GM11168 (cell line): Measurements from ENCODE around the gene GPR158.
"Not testable (repeated sequence)": the region's sequence is repeated elsewhere in the genome, so short reads cannot be mapped to it uniquely, and the experiment has no call there.

Experiments
- in situ Hi-C: fragments of 300-500 bp; cut with MboI; formaldehyde crosslinking; loops from one replicate; pipeline ENCODE4 v1.12.0; 2022; ENCODE audit warnings: low sequenced_read_pairs; ENCODE audit not compliant: unreplicated experiment

The GPR158 gene

DNA sequence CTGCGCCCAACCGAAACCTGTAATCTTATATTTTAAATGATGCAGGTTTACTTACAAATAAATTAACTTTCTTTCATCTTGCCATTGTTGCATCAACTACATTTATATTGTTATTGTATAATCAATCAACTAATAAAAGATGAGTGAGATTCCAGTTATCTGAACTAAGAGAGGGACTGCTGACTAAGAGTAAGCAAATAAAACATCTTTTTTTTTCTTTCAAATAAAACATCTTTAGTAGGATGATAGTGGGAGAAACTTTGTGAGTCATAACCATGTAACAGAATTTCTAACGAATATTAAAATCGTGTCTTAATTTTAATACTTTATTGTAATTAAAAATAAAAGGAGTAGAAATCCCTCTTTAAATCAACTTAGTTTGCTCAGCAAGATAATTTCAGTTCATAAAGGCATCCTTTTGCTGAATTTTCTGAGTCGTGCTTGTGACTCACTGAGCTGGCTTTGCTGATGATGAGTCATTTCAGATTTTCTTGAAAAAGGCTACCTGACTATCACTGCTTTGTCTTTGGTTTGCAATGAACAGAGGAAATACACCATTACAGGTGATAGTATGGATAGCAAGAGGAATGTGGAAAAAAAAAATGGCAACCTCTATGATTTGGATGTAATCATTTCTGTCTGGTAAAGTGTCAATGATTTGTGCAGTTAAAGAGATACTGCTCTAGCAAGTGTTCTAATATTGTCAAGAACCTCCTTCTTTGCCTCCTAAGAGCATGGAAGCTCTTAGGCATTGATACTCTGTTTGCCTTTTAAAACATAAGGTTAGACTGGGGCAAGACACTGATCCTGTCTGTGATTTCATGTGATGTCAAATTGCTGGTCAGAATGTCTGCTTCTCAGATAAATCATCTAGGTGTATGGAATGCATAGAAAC, 119.5 kb downstream of the GPR158 start:
- in situ Hi-C loops, result no loop called here

DNA sequence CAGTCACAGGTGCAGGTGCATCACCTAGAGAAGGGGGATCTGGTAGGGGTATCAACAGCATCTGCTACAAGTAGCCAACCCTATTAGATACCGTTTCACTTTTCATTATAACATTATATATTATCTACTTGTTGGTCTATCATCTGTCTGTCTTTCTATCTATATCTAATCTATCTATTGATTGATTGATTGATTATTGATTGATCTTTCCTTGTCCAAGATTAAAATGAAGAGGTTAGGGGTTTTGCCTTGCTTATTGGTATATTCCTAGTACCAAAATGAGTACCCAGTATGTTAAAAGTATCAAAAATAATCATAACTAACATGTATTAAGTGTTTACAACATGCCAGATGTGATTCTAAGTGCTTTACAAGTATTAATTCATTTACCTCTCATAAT, 121.5 kb downstream of the GPR158 start:
- in situ Hi-C loops, result no loop called here

DNA sequence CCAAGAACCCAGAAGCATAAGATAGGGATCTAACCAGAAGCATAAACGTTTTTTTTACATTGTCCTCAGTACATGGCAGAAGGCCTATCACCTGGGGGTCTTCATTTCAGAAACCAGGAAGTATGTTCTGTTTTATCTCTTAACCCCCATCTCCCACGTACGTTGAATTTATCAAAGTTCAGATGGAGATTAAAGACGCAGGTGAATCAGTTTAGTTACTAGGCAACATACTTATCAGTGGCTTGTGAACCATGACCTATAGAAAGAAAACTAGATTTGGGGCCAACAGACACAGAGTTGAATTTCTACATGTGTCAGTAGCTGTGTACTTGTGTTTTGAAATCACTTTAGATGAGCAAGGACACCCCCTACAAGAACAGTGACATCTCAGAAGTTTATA, 122.7 kb downstream of the GPR158 start:
- in situ Hi-C loops, result no loop called here

DNA sequence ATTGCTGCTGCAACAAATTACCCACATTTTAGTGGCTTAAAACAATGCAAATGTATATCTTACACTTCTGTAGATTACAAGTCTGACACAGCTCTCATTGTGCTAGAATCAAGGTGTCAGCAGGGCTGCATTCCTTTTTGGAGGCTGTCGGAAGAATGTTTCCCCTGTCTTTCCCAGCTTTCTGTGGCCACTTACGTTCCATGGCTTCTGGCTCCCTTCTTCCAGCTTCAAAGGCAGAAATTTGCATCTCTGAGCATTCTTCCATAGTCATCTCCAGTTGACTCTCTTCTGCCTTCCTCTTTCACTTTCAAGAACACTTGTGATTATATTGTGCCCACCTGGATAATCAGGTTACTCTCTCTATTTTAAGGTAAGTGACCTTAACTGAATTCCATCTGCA, 125.3 kb downstream of the GPR158 start:
- in situ Hi-C loops, result no loop called here

DNA sequence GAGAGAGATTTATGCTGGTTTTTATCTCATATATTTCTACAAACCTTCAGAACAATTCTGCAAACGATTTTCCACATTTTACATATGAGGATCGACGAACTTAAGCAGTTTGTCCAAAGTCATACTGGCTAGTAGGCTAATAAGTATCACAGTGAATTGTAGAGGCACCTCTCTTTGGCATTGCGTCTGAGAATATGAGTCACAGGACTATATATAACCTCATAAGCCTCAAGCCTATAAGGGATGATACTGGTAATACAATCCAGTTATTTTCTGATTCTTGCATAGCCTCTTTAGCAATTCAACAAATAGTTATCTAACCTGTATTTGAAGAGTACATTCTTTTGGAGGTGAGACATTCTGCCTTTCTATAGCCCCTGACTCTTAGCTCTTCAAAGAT, 129.8 kb downstream of the GPR158 start:
- in situ Hi-C loops, result no loop called here

DNA sequence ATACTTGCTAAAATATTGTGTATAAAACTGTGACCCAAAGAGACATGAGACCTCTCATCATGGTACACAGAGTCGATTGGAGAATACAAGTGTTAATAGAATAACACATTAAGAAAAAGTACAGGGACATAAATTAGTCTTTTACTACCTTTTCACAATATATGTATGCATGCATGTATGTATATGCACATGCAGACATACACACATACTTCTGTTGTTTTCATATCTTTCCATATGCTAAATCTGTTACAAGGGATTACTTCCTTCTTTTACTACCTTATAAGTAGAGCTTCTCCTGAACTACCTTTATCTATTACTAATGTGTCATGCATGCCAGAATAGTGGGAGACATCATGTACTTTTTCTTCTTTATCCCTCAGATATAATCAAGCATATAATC, 131.6 kb downstream of the GPR158 start:
- in situ Hi-C loops, result no loop called here

DNA sequence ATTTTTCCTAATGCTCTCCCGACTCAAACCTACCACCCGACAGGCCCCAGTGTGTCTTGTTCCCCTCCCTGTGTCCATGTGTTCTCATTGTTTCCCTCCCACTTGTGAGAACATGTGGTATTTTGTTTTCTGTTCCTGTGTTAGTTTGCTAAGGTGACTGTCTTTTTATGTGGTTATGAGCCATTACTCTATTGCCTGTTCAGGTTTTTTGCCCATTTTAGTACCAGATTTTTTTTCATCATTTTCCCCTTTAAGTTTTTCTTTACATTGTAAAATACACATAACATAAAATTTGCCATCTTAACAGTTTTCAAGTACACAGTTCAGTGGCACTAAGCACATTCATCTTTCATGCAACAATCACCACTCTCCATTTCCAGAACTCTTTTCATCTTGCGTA, 133.5 kb downstream of the GPR158 start:
- in situ Hi-C loops, result no loop called here

DNA sequence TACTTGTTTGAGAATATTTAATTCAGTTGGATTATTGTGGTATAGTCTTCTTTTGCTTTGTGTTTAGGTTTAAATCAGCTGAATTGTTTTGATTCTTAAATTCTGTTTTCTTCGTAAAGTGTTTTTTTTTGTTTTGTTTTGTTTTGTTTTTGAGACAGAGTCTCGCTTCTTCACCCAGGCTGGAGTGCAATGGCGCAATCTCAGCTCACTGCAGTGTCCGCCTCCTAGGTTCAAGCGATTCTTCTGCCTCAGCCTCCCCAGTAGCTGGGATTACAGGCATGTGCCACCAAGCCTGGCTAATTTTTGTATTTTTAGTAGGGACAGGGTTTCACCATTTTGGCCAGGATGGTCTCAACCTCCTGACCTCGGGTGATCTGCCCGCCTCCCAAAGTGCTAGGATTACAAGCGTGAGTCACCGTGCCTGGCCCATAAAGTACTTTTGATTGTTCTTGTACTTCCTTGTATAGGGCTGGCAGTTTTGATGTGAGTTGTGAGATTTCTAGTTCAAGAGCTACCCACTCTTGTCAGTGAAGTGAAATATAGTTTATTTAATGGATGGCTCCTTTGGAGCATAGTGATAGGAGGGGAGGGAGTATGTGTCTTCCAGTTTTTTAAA, 142.9 kb downstream of the GPR158 start:
- in situ Hi-C loops, result not testable (repeated sequence)

DNA sequence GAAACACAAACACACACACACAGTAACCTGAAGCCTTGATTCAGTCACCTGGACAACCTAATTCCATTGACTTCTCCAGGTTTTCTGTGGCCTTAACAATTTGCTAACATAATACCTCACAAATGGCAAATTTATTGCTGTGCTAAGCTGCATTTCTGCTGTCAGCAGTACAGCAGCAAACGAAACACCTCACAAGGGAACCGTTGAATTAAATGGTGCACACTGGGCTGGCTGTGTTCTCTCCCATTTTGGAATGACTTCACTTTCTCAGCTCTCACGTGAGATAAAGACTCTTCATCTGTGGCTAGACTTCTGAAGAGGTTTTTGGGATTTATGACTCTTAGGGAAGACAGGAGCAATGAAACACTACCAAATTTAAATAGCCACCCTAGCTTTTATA, 152.5 kb downstream of the GPR158 start:
- in situ Hi-C loops, result no loop called here

DNA sequence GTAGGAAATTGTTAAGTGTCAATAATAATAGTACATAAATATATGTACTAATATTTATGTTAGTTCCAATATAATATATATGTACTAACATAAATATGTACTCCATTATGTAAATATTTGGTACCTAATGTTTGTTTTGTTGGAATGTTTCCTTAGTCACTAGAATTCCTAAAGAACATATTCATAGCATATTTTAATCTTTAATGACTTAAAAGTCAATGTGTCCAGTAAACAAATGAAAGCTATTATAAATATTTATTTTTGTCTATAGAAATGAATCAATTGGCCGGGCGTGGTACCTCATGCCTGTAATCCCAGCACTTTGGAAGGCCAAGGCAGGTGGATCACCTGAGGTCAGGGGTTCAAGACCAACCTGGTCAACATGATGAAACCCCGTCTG, 153.6 kb downstream of the GPR158 start:
- in situ Hi-C loops, result no loop called here

DNA sequence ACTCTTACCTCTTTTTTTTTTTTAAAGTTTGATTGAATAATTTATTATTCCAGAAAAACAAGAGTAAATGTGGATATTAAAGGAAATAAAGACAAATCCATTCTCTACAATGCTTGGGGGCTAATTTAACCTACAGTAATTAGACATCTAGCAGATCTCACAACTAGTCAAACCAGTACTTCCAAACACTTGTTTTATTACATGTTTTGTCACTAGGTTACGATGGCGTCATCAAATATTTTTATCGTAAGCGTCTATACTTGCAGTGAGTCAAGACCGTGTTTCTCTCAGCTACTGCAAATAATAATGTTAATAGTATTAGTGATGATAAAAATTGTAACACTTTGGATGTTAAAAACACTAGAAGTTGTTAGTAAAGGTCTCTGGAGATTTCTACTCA, 154.8 kb downstream of the GPR158 start:
- in situ Hi-C loops, result not testable (repeated sequence)

DNA sequence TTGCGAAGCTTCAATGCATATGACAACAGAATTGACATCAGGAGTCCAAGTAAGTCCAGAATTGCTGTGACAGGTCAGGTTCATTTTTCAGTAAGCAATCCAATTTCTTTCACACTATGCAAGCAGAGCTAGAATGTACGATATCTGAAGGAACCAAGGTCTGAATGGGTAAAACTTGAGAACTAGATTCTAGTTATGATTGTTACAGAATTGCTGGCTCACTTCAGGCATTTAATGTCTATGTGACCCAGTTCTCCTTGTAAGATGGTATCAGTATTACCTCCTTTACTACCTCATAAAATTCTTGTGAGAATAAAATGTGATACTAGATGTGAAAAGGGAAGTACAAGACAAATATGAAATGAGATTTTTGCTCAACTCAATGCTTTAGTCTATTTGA, 159.6 kb downstream of the GPR158 start:
- in situ Hi-C loops, result no loop called here

DNA sequence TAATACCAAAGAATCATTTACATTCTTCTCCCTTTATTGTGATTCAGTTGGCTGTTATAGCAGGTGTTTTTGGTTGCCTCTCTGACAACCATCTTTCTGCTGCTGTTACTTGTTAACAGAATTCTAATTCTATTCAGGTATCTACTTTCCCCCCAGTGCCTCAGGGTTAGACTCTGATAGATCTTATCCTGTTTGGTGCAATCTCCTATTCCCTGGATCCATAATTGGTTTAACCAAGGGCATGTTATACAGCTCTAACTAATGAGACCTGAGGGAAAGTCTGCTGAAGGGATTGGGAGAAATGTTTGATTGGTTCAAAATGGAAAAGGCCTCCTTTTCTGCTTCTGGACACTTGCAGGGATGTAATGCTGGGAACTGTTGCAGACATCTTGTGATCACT, 161.5 kb downstream of the GPR158 start:
- in situ Hi-C loops, result no loop called here

DNA sequence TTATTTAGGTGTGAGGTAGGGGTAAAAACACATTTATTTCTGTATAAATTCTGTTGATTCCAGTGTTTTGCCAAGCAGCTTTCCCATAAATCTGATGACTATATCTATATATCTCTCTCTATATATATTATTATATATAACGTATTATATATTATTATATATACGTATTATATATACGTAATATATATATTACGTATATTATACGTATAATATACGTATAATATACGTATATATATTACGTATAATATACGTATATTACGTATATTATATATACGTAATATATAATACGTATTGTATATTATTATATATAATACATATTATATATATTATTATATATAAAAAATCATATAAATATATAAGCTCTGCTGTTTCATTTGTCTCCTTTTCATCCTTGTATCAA, 163.5 kb downstream of the GPR158 start:
- in situ Hi-C loops, result no loop called here

DNA sequence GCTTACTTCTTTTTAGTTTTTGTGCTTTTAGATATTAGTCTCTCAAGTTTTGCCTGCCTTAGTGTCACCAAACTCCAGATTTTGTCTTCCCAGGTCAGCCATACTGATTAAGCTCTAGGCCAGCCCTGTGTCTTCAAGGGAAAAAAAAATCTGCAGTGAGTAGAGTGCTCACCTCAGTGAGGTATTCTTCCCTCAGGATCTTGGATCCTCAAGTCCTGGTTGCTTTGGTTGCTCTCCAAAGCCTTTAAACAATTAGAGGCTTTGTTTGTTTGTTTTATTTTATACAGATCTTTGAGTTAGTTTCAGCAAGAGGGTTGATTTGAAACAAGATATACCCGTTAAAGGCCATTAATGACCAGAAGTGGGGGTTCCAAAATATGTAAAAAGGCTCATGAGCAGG, 165.2 kb downstream of the GPR158 start:
- in situ Hi-C loops, result no loop called here

DNA sequence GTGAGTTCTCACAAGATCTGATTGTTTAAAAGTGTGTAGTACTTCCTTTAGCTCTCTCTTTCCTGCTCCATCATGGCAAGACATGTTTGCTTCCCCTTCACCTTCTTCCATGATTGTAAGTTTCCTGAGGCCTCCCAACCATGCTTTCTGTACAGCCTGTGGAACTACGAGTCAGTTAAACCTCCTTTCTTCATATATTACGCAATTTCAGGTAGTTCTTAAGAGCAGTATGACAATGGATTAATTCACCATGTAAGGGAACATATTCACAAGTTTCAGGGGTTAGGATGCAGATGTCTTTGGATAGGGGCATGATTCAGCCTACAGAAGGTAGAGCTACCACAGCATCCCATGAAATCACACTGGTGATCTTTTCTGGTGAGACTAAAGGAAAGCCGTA, 174.7 kb downstream of the GPR158 start:
- in situ Hi-C loops, result no loop called here

DNA sequence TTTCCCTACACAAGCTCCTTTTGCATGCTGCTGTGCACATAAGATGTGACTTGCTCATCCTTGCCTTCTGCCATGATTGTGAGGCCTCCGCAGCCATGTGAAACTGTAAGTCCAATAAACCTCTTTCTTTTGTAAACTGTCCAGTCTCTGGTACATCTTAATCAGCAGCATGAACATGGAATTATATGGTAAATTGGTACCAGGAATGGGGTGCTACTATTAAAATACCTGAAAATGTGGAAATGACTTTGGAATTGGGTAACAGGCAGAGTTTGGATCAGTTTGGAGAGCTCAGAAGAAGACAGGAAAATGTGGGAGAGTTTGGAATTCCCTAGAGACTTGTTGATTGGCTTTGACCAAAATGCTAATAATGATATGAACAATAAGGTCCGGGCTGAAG, 181.8 kb downstream of the GPR158 start:
- in situ Hi-C loops, result no loop called here

DNA sequence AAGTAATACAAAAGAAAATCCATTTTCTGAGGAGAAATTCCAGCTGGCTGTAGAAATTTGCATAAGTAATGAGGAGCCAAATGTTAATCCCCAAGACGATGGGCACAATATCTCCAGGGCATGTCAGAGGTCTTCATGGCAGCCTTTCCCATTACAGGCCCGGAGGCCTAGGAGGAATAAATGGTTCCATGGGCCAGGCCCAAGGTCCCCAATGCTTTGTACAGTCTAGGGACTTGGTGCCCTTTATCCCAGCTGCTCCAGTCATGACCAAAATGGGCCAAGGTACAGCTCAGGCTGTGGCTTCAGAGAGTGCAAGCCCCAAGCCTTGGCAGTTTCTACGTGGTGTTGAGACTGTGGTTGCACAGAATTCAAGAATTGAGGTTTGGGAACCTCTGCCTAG, 182.5 kb downstream of the GPR158 start:
- in situ Hi-C loops, result no loop called here

DNA sequence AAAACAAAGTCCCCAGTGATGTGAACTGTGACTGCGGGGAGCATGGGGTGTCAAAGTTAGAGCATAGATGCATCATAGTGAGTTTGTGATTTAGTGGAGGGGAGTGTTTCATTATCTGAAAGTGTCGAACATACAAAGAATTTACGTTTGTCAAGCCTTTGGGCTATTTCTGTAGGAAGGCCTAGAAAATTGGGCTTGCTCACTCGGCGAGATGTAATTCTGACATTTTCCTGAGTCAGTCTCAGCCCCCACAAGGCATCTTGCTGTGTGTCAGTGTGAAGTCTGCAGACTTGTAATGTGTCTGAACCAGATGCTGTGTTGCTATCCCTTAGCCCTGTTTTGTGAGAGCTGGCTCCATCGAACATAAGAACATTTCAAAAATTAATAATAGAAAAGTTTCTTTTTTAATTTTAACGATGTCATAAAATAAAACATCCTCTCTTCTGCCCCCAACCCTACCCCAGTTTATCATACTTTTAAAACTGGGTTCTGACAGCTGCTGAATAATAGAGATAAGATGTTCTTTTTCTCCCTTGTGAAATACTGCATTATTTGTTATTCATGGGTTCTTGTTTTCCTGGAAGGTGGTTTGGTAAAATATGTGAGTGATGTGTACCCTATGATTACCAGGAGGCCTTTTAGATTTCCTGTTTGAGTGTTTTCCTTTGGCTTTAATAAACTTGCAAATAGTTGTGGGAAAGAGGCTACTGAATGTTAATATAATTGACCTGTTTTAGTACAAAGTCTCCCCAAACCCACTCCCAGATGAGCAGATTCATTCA, 207.4 kb downstream of the GPR158 start:
- in situ Hi-C loops, result no loop called here

DNA sequence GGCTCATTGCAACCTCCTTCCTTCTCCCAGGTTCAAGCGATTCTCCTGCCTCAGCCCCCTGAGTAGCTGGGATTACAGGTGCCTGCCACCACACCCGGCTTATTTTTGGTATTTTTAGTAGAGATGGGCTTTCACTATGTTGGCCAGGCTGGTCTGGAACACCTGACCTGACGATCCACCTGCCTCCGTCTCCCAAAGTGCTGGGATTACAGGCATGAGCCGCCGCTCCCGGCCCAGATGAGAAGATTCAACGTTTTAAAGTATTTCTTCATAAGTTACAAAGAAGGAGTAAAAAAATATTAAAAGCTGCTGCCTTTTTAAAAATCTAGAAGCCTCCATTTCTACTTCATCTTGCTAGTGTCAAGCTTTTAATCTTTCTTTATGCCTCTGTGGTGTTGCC, 208.1 kb downstream of the GPR158 start:
- in situ Hi-C loops, result not testable (repeated sequence)

DNA sequence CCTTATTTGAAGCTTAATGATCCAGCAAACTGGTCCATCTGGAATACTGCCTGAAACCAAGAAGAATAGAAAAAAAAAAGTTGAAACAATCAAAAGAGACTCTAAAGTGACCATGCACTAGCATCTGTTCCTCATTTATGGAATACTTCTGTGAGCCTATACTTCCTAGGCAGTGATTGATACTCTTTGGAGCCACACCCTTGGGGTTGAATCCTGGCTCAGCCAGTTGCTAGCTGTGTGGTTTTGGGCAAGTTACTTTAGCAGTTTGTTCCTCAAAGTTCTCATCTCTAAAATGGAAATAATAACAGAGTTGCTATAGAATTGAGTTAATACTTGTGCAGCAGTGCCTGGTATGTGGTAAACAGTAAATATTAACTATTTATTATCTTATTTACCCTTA, 208.9 kb downstream of the GPR158 start:
- in situ Hi-C loops, result no loop called here
